ENCODE data around the gene PDRG1.

DNA sequence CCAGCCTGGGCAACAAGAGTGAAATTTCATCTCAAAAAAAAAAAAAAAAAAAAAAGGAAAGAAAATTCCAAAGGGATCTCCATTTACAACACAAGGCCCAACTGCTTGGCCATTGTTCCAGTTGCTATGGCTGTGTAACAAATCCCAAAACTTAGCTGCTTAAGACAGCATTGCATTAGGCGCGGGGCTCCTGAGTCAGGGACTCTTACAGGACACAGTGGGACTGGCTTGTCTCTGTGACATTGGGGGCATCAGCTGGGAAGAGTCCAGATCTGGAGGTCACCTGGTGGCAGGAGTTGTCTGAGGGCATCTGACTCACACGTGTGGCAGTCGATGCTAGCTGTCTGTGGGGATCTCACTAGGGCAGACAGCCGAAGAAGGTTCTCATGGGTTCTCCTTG, 45.8 kb downstream of the PDRG1 start:
- TF ChIP-seq, protein P1, sequence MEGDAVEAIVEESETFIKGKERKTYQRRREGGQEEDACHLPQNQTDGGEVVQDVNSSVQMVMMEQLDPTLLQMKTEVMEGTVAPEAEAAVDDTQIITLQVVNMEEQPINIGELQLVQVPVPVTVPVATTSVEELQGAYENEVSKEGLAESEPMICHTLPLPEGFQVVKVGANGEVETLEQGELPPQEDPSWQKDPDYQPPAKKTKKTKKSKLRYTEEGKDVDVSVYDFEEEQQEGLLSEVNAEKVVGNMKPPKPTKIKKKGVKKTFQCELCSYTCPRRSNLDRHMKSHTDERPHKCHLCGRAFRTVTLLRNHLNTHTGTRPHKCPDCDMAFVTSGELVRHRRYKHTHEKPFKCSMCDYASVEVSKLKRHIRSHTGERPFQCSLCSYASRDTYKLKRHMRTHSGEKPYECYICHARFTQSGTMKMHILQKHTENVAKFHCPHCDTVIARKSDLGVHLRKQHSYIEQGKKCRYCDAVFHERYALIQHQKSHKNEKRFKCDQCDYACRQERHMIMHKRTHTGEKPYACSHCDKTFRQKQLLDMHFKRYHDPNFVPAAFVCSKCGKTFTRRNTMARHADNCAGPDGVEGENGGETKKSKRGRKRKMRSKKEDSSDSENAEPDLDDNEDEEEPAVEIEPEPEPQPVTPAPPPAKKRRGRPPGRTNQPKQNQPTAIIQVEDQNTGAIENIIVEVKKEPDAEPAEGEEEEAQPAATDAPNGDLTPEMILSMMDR (conservative IDR thresholded peaks at IDR 0.05; ENCODE audit: low read depth, low read length) = no peak
- TF ChIP-seq EZH2 (IDR thresholded peaks at IDR 0.05; ENCODE audit: borderline replicate concordance, low read depth, low read length, poor library complexity, severe bottlenecking) = no peak

Data from A673 (cell line).